ENCODE results near the gene KIF23.
"Not testable (repeated sequence)": the region's sequence is repeated elsewhere in the genome, so short reads cannot be mapped to it uniquely, and the experiment has no call there.

Gene KIF23

DNA sequence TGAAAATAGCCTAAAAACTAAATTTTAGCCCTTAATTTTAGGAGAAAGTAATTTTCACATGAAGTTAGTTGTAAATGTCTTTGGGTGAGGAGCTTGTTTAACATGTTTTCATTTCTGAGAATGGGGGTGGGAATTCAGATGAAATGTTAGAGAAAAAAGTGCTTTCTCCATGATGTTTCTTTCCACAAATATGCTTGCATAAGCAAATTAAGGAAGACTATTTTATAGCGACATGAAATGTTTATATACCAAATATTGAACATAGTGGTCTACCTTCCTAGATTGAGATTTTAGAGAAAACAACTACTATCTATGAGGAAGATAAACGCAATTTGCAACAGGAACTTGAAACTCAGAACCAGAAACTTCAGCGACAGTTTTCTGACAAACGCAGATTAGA, 25.5 kb downstream of the KIF23 start:
- no peak for DNase-seq

DNA sequence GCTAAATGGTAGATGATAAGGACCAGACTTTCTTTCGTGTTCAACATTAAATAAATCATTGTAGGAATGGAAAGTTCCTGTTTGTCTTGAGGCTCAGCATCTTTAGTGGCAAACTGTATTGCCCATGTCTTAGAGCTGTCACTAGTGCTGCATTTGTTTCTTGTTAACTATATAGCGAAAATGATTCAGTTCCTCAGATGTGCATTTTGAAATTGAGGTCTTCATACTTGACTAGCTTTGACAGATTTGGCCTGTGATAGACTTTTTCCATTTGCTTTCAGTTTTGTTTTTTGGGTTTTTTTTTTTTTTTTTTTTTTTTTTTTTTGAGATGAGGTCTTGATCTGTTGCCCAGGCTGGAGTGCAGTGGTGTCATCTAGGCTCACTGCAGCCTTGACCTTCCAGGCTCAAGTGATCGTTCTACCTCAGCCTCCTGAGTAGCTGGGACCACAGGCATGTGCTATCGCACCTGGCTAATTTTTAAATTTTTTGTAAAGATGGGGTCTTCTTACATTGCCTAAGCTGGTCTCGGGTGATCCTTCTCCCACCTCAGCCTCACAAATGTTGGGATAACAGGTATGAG, 29.0 kb downstream of the KIF23 start:
- DNase-seq = no peak

DNA sequence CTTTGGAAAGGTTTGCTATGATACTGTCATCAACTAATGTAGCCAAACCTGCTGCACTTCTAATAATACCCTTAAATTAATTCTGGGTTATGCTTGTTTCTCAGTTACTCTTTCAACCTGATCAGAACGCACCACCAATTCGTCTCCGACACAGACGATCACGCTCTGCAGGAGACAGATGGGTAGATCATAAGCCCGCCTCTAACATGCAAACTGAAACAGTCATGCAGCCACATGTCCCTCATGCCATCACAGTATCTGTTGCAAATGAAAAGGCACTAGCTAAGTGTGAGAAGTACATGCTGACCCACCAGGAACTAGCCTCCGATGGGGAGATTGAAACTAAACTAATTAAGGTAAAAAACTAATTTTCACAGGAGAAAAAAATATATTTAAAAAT, 30.5 kb downstream of the KIF23 start:
- no peak for DNase-seq

DNA sequence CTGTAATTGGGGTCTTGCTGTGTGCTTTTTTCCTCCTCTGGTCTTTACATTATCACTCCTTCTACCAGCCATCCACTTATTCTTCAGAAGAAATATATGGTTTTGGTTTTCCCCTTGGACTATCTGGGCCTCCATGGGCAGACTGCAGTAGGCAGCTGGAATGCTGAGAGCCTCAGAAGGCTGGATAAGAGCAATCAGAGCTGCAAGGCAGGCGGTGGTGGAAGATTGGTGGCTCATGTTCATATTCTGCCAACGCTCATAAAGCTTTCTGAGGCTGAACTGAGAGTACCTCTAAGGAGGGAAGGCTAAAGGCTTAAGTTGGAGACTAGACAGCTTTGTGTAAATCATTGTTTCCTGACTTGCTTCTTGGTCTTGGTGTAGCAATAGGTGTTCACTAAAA, 32.8 kb downstream of the KIF23 start:
- DNase-seq = no peak

DNA sequence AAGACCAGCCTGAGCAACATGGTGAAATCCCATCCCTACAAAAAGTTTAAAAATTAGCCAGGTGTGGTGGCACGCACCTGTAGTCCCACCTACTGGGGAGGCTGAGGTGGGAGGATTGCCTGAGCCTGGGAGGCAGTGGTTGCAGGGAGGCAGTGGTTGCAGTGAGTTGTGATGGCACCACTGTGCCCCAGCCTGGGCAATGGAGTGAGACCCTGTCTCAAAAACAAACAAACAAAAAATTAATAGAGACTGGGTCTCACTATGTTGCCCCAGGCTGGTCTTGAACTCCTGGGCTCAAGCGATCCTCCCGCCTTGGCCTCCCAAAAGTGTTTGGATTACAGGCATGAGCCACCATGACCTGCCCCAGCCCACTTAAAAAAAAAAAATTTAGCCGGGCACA, 36.1 kb downstream of the KIF23 start:
- not testable (repeated sequence) for DNase-seq

DNA sequence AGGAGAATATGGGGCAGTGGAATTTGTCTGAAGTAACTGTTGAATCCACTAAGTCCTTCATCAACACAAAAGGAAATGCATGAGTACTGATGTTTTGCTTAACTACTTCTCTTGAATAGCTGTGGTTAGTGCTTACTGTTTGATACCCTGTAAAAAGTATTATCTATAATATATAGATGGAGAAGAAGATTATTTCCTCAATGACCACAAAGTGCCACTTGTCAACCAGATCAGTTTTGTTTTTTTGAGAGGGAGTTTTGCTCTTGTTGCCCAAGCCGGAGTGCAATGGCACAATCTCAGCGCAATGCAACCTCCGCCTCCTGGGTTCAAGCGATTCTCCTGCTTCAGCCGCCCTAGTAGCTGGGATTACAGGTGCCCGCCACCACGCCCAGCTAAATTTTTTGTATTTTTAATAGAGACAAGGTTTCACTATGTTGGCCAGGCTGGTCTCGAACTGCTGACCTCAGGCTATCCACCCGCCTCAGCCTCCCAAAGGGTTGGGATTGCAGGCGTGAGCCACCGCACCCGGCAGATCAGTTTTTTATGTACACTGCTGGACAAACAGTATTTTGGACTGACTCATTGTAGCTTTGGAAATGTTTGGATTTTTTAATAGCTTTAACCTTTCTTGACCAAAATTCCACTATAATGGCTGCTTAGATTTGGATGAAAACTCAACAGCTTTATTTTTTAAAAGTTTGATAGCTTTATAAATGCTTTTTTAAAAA, 37.0 kb downstream of the KIF23 start:
- DNase-seq = no peak

DNA sequence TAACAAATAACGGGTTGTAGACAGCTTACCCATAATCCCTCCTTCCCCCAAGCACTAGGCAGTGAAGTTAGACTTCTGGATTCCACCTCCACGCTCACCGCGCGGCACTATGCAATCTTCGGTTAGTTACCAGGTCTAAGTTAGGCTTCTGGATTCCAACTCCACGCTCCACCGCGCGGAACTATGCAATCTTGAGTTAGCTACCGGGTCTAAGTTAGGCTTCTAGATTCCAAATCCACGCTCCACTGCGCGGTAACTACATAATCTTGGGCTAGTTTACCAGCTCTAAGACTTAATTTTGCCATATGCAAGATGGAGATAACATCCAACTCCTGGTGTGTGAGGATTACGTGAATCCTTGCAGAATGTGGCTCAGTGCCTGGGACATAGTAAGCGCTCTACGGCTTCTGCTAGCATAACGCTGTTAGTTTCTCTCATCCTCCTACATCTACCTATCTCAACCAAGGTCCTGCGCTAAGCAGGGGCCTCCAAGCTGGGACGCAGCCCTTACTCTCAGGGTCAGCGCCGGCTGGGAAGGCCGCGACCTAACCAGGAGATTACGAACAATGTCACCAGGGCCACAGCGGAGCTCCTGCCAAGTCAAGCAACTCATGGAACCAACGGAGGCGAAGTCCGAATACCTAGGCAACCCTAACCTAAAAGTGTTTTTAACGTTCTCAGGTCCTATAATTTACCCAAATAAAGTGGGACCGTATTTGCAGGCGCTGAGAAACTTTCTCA, 38.0 kb downstream of the KIF23 start:
- DNase-seq = no peak

DNA sequence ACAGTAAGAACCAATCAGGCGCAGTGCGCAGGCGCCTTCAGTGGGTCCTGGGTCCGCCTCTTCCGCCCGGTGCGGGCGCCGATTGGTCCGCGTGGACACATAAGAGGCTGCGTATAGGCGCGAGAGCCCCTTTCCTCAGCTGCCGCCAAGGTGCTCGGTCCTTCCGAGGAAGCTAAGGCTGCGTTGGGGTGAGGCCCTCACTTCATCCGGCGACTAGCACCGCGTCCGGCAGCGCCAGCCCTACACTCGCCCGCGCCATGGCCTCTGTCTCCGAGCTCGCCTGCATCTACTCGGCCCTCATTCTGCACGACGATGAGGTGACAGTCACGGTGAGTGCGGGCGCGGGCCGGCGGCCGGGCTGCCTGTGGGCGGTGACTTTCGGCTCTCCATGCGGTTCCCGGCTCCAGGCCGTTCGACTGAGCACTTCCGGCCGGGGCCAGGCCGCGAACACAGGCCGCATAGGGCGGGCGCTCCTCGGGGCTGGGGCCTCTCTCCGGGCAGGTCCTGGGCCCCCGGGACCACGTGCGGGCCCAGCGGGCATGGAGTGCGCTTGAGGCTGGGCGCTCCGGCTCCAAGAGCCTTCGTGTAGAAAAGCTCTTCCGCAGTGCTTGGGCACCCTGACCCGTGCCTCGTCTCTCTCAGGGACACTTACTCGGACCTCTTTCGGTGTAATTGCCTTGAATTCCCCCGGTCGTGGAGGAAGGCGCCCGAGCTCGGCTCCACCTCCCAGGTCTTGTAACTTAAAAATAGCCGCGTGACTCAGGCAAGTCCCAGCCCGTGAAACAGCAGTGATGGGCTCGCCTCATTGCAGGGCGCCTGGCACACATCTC, 38.8 kb downstream of the KIF23 start, which contains the start of gene RPLP1:
Gene RPLP1, plus strand, starts transcription at position 127 of the 830 bp plus-strand sequence. Its CDS starts 131 bp downstream, at position 258.
- DNase-seq = peak; percentile 52

DNA sequence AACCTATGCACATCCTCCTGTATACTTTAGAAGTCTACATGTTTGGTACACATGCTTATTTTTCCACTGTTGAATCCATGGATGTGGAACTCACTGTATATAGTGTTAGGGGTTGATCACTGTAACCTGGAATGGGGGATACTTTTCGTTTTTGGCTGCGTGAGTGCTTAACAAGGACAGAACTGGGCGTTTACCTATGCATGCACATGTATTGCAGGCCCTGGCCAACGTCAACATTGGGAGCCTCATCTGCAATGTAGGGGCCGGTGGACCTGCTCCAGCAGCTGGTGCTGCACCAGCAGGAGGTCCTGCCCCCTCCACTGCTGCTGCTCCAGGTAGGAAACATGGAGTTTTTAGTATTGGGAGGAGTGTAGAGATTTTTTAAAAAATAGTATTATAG, 40.8 kb downstream of the KIF23 start:
- DNase-seq = no peak

DNA sequence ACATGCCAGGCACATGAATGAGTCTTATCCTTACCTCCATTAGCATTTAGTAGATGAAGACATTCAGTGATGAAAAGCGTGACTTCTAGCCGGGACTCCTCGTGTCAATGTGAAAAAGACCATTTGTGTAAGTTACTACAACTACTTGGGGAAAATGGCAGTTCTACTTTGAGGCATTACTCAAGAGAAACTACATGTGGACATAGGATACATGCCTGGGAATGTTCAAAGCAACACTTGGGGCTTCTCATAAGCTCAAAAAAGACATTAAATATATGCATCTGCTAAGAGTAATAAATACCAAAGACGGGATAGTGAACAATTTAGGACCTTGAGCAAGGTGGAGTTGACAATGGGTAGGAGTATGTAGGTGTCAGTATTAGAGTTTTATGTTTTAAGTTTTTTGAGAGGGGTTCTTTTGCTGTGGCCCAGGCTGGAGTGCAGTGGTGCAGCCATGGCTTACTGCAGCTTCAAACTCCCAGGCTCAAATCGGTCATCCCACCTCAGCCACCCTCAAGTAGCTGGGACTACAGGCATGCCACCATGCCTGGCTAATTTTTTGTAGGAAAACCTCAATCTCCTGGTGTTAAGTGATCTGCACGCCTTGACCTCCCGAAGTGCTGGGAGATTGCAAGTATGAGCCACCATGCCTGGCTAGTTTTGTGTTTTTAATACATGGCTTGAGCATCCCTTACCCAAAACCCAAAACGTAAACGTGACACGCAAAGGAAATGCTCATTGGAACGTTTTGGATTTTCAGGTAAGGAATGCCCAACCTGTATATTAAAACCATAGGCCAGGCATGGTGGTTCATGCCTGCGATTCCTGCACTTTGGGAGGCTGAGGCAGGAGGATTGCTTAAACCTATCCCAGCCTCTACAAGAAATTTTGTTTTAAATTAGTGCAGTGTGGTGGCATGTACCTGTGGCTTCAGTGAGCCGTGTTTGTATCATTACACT, 42.3 kb downstream of the KIF23 start:
- no peak for DNase-seq

DNA sequence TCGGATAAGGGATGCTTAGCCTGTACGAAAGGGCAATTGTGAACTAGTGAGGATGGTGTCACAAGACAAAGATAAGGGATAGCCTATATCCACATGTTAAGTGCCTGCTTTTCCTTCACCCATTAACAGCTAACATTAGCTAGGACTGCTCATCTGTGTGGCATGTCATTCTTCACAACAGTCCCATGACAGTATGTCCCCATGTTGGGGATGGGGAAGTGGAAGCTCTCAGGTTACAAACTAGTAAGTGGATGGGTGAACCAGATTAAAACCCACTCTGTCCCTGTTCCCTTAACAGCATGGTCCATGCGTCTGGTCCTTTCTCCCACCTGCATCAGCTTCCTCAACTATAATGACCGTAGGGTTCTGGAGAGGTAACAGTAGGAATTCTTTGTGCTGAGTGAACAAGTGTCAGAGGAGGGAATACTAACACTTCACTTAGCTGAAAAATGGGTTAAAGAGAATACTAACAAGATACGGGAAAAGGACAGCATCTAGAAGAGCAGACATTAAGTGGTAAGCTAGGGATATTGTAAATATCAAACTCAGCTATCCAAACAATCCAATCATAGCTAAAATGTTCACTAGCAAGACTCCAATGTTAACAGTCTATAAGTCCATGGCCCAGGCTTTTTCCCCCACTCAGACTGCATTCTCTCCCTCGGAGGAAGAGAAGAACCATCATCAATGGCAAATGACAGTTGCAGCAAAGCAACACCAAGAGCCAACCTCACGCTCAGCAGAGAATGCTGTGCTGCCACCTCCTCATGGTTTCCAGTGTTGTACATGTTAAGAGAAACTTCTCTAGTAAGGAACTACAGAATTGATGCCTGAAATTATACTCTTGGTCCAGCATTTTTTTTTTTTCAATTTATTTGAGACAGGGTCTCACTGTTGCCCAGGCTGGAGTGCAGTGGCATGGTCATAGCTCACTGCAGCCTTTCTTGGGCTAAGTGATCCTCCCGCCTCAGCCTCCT, 43.4 kb downstream of the KIF23 start:
- no peak for DNase-seq

DNA sequence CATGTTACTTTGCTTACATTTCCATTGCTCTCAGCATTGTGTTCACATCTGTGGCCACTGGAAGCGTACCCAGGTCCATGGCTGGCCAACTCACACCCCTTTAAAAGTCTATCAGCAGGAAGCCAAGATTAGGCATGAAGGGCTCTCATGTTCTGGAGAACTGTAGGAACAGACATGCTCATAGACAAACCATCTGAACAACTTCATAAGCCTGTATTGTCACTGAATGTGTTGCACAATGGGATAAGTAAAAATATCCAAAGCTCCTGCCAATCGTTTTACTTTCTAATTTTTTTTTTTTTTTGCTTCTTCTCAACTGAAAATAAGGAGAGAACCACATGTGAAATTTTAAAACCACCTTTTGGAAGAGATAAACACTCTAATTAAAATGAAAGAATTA, 44.9 kb downstream of the KIF23 start:
- DNase-seq = no peak

DNA sequence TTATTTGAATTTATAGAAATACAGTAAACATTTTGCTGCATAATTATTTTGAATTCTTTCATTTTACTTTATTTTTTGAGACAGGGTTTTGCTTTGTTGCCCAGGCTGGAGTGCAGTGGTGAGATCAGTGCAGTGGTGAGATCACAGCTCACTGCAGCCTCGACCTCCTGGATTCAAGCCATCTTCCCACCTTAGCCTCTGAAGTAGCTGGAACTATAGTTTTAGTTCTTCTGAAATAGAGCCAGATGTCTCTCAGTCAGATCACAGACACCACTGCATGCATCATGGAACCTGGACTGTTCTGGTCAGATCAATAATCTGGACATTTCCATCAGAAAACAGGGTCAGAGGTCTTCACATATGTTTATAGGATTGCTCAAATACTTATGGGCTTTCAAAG, 46.3 kb downstream of the KIF23 start:
- no peak for DNase-seq

DNA sequence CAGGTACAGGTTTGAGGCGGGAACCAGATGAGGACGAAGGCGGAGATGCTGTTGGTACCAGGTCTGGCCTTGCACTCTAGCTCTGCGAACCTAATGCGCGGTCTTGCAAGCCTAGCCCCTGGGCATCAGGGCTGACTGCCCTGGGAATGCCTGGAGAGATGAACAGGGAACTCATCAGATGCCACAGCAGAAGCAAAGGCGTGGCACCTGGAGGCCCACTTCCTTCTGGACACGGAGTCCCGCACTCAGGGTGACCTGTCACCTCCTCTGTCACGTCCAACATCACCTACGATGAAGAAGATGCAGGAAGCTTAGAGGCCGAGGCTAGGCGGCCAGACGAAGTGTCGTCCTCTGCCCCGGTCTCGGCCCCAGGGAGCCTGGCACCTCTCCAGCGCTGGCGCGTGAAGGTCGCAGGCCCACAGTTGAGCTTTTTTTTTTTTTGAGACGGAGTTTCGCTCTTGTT, 47.9 kb downstream of the KIF23 start:
- no peak for DNase-seq

DNA sequence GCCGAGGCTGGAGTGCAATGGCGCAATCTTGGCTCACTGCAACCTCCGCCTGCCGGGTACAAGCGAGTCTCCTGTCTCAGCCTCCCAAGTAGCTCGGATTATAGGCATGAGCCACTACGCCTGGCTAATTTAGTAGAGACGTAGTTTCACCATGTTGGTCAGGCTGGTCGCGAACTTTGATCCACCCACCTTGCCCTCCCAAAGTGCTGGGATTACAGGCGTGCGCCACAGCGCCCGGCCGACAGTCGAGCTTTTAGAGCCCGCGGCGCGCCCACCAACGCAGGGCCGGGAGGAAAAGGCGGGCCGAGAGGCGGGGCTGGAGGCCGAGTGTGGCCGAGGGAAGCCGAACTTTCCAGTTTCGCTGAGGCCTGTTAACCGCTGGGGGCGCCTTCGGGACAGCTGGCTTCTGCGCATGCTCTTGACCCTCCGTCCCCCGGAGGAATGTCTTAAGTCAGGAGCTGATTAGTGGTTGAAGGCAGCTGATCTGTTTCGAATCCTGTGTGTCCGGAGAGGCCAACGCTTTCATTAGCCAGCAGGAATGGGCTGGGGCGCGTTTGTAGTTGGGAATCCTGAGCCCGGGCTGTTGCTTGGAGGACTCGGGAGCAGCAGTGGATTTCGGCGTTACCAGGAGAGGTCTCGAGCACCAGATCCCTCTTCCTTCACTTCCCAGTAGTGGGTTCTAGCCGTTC, 48.5 kb downstream of the KIF23 start:
- DNase-seq = peak; percentile 28

DNA sequence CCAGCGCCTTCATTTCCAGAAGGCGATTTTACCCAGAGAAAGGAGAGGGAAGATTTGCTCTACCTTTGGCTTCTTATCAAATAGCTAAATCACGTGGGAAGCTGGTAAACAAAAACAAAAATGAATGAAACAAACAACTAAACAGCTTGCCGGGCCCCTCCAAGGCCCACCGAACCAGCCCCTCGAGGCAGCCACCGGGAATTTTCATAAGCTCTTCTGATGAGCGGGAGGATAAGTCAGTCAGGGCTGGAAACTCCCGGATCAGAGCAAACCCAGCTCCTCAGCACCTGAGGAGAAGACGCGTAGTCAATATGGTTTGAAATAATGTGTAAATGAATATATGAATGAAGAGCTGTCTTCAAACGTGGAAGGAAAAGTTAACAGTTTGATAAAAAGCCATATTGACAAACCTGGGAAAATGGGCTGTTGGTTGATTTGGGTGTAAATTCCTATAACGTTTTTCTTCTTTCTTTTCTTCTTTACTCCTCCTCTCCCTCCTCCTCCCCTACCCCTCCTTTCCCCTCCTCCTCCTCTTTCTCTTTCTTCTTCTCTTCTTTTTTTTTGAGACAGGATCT, 49.1 kb downstream of the KIF23 start:
- no peak for DNase-seq

DNA sequence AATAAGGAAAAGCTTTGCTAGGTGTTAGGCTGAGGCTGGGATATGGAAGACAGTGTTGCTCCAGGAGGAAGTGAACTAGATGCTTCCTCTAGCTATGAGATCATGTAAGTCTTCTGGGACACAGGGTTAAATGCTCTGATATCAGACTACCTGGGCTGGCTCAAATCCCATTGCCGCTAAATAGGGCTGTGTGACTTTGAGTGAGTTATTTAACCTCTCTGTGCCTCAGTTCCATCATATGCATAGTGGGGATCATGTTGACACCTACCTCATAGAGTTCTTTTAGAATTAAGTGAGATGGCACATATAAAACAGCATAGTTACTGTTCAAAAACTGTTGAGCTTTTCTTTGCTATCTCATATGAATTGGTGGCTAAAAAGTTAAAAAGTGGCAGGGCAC, 51.1 kb downstream of the KIF23 start:
- DNase-seq = no peak

DNA sequence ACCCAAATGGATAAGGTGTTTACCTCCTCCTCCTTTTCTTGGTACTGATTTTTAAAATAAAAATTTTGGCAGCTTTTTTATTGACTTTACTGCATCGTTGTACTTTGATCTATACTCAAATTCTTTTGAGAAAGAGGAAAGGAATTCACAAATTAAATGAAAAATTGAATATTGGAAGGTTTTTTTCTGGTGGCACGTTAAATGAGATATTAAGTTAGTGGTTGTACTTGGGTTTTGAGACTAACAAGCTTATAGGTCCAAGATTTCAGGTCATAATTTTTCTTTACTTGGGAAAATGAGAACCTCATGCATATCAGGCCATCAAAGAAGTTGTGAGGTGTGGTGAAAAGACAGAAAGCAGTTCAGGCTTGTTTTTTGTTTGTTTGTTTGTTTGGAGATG, 52.6 kb downstream of the KIF23 start:
- DNase-seq = no peak

DNA sequence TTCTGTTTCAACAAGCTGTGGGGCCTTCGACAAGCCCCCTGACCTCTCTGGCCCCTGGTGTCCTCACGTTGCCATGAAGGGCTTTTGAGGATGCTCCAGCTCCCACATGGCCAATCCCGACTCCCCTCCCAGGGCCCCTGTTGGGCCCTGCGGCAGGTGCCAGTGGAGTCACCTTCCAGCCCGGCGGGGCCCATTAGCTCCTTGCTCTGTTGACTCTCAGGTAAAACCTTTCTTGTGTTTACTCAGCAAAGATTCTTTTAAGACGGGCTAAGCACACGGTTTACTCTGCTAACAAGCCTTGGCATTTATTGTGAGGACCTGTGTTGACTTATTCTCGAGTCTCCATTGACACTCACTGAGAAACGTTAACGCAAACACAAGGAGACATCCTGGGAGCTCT, 53.5 kb downstream of the KIF23 start:
- DNase-seq = no peak

Measured in NCI-H187 treated with DMSO at 0.1 percent for 48 hours (cell line).